Tongue (tissue), 2 donors: ENCODE data around the gene DNAJC3. TPM values are rescaled to one million over a fixed set of nuclear protein-coding genes. Genes with fewer than 3 reads are reported as not detected.
"Not testable (repeated sequence)": the region's sequence is repeated elsewhere in the genome, so short reads cannot be mapped to it uniquely, and the experiment has no call there.

Experiments
- DNase-seq: peaks from one replicate; pipeline ENCODE4 v3.0.0-alpha.2; 2015
- total RNA-seq: library from RNA; depleted of rRNA; stranded (reverse); fragments of >200 nt; gene quantifications from one replicate; pipeline ENCODE4 v1.2.3, GENCODE V29; 2014

The DNAJC3 gene
- total RNA-seq, 1 donor from 2014 or later, result 43.1 TPM

DNA sequence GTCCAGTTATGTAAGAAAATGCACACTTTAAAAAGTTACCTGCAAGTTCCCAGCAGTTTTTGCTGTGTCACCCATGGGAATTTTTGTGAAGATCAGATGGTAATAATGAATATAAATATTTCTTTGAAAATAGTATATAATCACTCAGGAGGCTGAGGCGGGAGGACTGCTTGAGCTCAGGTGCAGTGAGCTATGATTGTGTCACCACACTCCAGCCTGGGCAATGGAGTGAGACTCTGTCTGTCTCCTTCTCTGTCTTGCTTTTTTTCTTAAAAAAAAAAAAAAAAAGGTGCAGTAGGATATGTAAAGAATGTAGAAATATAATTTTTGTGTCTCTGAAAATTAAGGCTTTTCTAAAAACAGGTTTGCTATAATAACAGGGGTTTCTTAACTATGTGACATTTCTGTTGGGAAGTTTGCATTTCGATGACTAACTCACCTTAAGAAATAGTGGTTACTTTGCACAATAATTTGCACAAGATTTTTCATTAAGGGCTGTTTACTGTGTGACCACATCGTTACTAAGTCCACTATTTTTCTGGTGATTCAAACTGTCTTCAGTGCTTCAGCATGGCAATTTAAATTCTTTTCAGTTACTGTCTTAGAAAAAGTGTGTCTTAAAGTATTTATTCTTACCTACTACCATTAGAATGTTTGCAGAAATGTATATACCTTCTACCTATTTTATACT is 37.3 kb downstream of the DNAJC3 start:
- no peak for DNase-seq

DNA sequence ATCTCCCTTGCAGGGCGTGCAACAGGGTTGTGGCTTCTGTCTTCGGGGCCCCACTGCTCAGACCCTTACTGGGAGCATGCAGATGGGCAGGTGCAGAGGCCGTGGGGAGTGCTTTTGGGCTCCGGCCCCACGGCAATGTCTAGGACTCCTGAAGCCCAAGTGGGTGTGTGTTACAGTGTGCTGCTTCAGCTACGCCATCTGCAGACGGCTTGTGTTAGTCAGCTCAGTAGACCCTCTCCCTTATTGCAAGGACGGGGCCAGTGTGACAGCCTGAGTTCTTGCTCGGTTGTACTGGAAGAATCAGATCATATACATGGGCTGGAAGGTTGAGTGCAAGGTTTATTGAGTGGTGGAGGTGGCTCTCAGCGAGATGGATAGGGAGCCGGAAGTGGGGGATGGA is 39.3 kb downstream of the DNAJC3 start:
- no peak for DNase-seq

GRCh38 chr13:95722241-95722640 is 45.3 kb downstream of the DNAJC3 start:
- DNase-seq, result no peak

- no peak for DNase-seq
Measured at GRCh38 chr13:95723438-95723837, 46.5 kb downstream of the DNAJC3 start.

- no peak for DNase-seq
Measured at GRCh38 chr13:95724252-95724651, 47.3 kb downstream of the DNAJC3 start.

DNA sequence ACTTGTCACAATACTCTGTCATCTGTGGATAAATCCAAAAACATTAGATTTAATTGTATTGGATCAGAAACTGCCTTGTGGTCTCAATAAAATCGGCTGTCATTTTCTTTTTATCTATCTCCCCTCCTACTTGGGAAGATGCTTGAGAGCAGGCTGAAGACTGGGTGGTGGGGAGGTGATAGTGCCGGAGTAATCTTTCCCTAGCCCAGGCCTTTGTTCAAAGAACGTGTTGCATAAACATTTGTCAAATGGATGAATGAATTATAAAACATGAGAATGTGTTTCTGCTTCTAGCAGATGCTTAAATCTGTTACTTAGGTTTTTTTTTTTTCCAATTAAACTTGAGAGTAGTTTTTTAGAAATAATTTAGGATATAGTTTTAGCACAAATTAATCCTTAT is 49.9 kb downstream of the DNAJC3 start:
- DNase-seq, result no peak

DNA sequence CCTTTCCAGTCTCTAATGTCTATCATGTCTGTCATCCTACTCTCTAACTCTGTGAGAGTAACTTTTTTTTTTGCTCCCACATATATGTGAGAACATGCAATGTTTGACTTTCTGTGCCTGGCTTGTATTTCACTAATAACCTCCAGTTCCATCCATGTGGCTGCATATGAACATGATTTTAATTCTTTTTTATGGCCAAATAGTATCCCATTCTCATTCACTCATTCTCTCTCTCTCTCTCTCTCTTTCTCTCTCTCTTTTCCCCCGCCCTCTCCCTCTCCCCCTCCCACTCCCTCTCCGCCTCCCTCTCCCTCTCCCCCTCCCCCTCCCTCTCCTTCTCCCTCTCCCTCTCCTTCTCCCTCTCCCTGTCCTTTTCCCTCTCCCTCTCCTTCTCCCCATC is 52.0 kb downstream of the DNAJC3 start:
- no peak for DNase-seq

GRCh38 chr13:95734124-95734523 is 57.2 kb downstream of the DNAJC3 start:
- no peak for DNase-seq

GRCh38 chr13:95740071-95740978 is 63.4 kb downstream of the DNAJC3 start:
- not testable (repeated sequence) for DNase-seq

GRCh38 chr13:95740979-95741320 is 64.0 kb downstream of the DNAJC3 start:
- no peak for DNase-seq

DNA sequence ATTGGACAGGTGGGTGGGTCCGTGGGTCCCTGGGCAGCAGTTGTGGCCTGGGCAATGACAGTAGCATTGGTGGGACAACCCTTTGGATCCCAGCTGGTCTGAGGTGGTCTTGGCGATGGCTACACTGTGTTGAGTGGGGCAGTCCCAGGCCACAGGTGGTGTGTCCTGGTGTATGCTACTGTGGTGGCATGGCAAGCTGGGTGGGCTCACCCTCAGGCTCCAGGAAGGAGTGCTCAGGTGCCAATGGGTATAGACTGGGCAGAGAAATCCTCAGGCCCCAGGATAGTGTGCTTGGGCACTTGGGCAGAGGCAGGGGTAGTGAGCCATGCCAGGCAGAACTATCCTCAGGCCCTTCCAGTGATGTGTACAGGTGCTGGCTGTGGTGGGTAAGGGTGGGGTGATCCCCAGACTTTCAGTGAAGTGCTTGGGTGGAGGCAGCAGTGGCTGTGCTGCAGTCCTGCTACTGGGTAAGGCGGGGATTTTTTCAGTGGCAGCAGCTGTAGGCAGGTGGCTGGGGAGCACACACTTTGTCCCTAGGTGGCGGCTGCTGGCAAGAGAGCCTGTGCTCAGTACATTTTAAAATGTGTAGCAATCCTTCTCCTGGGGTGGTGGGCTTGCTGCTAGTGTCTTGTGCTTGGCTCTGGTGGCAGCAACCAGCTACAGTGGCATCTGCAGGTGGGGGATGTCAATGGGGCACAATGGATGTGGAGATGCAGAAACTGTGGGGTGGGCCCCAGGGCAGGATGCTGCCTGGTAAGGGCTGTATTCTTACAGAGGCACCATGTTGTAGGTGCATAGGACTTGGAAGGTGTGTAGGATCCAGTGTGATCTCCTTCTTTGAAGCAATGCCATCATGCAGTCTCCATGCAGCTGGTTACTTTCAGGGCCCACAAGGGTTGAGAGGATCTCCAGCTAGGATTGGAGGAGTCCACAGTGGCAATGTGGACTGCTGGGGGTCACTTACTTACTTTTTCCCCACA is 64.9 kb downstream of the DNAJC3 start:
- DNase-seq, result no peak

GRCh38 chr13:95743192-95743591 is 66.3 kb downstream of the DNAJC3 start:
- DNase-seq, result no peak

GRCh38 chr13:95745289-95745688 is 68.3 kb downstream of the DNAJC3 start:
- DNase-seq, result no peak

DNA sequence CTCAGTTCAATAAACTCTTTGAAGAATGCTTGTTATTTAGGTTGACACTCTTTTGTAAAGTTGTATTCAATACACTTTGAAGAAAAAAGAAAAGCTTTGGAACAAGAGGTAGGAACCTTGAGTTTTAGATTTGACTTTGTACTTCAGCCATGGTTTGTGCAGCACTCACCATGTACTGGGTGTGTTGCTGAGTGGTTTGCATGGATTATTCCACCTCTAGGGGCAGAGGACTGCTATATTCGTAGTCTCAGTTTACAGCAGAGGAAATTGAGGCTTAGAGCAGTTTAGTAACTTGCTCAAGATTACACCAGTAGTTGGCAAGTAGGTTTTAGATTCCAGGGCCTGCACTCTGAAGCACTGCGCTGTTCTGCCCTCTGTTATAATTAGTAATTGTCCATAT is 68.8 kb downstream of the DNAJC3 start:
- DNase-seq, result no peak

DNA sequence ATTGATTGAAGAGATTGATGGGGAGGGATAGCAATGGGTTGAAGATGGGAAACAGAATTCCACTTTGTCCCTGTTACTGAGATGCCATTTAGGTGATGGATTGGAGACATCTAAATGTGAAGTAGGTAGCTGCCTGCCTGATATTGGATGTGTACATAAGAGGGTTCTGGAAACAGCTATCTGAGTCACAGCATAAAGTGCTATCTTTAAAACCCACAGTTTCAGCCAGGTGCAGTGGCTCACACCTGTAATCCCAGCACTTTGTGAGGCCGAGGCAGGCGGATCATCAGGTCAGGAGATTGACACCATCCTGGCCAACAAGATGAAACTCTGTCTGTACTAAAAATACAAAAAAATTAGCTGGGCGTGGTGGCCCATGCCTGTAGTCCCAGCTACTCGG is 72.6 kb downstream of the DNAJC3 start:
- DNase-seq, result no peak

GRCh38 chr13:95752677-95753076 is 75.7 kb downstream of the DNAJC3 start:
- DNase-seq, result no peak

- DNase-seq, result no peak
Measured at GRCh38 chr13:95754069-95754468, 77.1 kb downstream of the DNAJC3 start.

GRCh38 chr13:95756072-95756471 is 79.1 kb downstream of the DNAJC3 start:
- no peak for DNase-seq

DNA sequence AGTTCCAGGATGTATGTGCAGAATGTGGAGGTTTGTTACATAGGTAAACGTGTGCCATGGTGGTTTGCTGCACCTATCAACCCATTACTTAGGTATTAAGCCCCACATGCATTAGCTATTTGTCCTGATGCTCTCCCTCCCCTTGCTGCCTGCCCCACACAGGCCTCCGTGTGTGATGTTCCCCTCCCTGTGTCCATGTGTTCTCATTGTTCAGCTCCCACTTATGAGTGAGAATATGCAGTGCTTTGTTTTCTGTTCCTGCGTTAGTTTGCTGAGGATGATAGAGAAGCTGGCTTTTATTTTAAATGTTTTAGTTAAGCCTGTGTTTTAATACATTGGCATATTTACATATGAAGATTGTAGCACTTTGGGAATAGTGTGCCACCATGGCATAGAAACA is 85.7 kb downstream of the DNAJC3 start:
- DNase-seq, result not testable (repeated sequence)

GRCh38 chr13:95763601-95764000 is 86.7 kb downstream of the DNAJC3 start:
- DNase-seq, result no peak

GRCh38 chr13:95771905-95772304 is 95.0 kb downstream of the DNAJC3 start:
- DNase-seq, result no peak

DNA sequence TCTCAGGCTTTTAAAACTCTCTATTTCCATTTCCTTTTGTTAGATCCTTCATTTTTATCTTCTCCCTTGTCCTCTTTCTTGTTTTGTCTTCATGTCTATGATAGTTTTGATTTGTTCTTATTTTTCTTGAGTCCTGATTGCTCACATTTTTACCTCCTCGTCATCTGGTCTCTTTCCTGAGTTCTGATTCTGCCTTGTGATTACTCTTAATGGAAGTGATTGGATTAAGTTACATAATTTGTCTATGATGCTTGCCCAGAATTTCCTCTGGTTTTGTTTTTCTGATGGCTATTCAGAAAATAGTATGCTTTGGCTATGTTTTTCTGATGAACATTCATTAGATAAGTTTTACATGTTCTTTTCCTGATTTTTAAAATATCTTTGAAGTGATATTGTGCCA is 102.6 kb downstream of the DNAJC3 start:
- DNase-seq, result no peak

DNA sequence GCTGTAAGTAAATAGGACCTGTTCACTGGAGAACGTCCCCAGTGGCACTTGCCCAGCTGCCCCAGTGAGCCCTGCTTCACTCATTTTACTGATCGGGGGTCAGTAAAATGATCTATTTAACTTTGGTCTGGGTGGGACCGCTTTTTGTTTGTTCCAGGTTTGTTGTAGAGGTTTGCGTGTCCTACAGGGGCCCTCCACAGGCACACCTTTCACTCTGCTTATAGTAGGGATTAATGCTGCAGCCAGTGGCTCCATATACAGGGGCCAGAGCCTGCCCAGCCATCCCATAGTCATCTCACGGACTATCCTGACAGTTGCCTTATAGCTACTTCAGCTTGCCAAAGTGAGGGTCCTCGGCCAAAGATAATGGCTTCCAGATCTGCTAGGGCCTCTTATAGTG is 104.1 kb downstream of the DNAJC3 start:
- DNase-seq, result no peak
